HEK293 (cell line): ENCODE results near the gene PRKG1.

Experiments
- OVOL3 ChIP-seq: fragments of 450-650 bp; formaldehyde crosslinking; IDR thresholded peaks from 2 replicates; pipeline ENCODE4 v1.5.1; 2016; ENCODE audit warnings: missing biosample characterization, missing genetic modification characterization
- TRIM28 ChIP-seq: IDR thresholded peaks from 2 replicates; pipeline ENCODE4 v1.6.1; 2011; ENCODE audit warnings: low read length, control low read depth, borderline replicate concordance
- ZNF23 ChIP-seq: fragments of 450-650 bp; formaldehyde crosslinking; IDR thresholded peaks from 2 replicates; pipeline ENCODE4 v1.5.1; 2016; ENCODE audit warnings: missing biosample characterization, missing genetic modification characterization, borderline replicate concordance
- ZNF670 ChIP-seq: fragments of 450-650 bp; formaldehyde crosslinking; IDR thresholded peaks from 2 replicates; pipeline ENCODE4 v1.5.1; 2016; ENCODE audit warnings: missing biosample characterization, missing genetic modification characterization, low read depth
- TF ChIP-seq, protein P1 (sequence below): fragments of 450-650 bp; formaldehyde crosslinking; IDR thresholded peaks from 2 replicates; pipeline ENCODE4 v1.5.1; 2016; ENCODE audit warnings: missing biosample characterization, missing genetic modification characterization
- TF ChIP-seq, protein P2 (sequence below): fragments of 450-650 bp; formaldehyde crosslinking; IDR thresholded peaks from 2 replicates; pipeline ENCODE4 v1.5.1; 2016; ENCODE audit warnings: missing biosample characterization, missing genetic modification characterization, low read depth

DNA sequence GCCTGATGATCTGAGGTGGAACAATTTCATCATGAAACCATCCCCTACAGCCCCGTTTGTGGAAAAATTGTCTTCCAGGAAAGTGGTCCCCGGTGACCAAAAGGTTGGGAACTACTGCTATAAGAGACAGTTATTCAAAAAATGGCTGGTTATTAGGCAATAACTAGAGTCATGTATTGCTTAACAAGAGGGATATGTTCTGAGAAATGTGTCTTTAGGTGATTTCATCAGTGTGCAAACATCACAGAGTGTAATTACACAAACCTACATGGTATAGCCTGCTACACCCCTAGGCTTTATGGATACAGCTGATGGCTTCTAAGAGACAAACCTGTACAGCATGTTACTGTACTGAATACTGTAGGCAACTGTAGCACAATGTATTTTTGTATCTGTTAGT lies 696.4 kb downstream of the PRKG1 start:
- TF ChIP-seq TRIM28: no peak
- no peak for TF ChIP-seq ZNF670
- no peak for TF ChIP-seq ZNF23
- TF ChIP-seq, protein P1, sequence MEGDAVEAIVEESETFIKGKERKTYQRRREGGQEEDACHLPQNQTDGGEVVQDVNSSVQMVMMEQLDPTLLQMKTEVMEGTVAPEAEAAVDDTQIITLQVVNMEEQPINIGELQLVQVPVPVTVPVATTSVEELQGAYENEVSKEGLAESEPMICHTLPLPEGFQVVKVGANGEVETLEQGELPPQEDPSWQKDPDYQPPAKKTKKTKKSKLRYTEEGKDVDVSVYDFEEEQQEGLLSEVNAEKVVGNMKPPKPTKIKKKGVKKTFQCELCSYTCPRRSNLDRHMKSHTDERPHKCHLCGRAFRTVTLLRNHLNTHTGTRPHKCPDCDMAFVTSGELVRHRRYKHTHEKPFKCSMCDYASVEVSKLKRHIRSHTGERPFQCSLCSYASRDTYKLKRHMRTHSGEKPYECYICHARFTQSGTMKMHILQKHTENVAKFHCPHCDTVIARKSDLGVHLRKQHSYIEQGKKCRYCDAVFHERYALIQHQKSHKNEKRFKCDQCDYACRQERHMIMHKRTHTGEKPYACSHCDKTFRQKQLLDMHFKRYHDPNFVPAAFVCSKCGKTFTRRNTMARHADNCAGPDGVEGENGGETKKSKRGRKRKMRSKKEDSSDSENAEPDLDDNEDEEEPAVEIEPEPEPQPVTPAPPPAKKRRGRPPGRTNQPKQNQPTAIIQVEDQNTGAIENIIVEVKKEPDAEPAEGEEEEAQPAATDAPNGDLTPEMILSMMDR (tag by site-specific recombination): no peak
- no peak for TF ChIP-seq OVOL3
- TF ChIP-seq, protein P2, sequence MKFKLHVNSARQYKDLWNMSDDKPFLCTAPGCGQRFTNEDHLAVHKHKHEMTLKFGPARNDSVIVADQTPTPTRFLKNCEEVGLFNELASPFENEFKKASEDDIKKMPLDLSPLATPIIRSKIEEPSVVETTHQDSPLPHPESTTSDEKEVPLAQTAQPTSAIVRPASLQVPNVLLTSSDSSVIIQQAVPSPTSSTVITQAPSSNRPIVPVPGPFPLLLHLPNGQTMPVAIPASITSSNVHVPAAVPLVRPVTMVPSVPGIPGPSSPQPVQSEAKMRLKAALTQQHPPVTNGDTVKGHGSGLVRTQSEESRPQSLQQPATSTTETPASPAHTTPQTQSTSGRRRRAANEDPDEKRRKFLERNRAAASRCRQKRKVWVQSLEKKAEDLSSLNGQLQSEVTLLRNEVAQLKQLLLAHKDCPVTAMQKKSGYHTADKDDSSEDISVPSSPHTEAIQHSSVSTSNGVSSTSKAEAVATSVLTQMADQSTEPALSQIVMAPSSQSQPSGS (tag by site-specific recombination): no peak
